ENCODE results near the gene EIF3A. TPM values are rescaled to one million over a fixed set of nuclear protein-coding genes. Genes with fewer than 3 reads are reported as not detected.
A peak's percentile ranks its signal among the peaks of the same experiment; 100 is the strongest.
"Not testable (repeated sequence)": the region's sequence is repeated elsewhere in the genome, so short reads cannot be mapped to it uniquely, and the experiment has no call there.

EIF3A gene
- total and polyA plus RNA-seq, 4 donors: 27.5 to 88.9 (median 47.6) TPM

DNA sequence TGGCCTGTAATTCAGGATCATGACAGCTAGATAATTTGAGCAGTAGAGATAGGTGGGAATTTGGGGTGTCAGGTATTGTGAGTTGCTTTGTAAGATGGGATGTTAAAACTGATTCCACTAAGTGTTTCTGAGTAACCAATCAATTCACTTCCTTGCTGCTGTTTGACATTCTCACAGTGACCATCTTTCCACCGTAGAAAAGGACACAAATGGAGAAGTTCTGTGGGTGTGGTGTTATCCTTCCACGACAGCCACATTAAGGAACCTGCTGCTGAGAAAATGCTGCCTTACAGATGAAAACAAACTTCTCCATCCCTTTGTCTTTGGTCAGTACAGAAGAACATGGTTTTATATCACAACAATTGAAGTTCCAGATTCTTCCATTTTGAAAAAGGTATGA lies 27.2 kb upstream of the EIF3A start:
- peaks cover 0 to 15% (median 9%) of the 10 kb centered on the region in 4 donors for H3K4me1 ChIP-seq (ENCODE audit: control insufficient read depth in 4 of 4, insufficient read depth in 4 of 4, low read length in 3 of 4)
- peaks cover 1 to 17% (median 10%) of the 10 kb centered on the region in 4 donors for H3K36me3 ChIP-seq (ENCODE audit: control insufficient read depth in 4 of 4, insufficient read depth in 3 of 4, low read depth in 1 of 4, low read length in 3 of 4)
- H3K9ac ChIP-seq (ENCODE audit: low read depth in 1 of 2, low read length in 2 of 2); H3K27me3 ChIP-seq (ENCODE audit: control insufficient read depth in 4 of 4, insufficient read depth in 4 of 4, low read length in 3 of 4); H3K9me3 ChIP-seq (ENCODE audit: control insufficient read depth in 4 of 4, low read length in 3 of 4); H3K4me3 ChIP-seq (ENCODE audit: low read depth in 1 of 3, low read length in 3 of 3); DNase-seq (ENCODE audit: low spot score); H3K27ac ChIP-seq (ENCODE audit: low read depth in 1 of 2, low read length in 2 of 2): not testable (repeated sequence)
- WGBS: 85% methylated on average over 2 of the region's 2 CpGs

DNA sequence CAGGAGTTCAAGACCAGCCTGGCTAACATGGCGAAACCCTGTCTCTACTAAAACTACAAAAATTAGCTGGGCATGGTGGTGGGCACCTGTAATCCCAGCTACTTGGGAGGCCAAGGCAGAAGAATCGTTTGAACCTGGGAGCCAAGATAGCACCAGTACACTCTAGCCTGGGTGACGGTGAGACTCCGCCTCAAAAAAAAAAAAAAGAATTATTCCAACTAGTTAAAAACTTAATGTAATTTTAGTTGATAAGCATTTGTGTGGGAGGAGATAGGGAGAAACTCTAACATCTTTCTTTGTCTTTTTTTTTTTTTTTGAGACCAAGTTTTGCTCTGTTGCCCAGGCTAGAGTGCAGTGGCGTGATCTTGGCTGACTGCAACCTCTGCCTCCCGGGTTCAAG lies 26.5 kb upstream of the EIF3A start:
- Histone ChIP-seq H3K4me1 (ENCODE audit: control insufficient read depth in 4 of 4, insufficient read depth in 4 of 4, low read length in 3 of 4) (peaks cover 0 to 15% (median 9%) of the 10 kb centered on the region in 4 donors), H3K36me3 (ENCODE audit: control insufficient read depth in 4 of 4, insufficient read depth in 3 of 4, low read depth in 1 of 4, low read length in 3 of 4) (peaks cover 1 to 13% (median 7%) of the 10 kb centered on the region in 4 donors)
- 96% methylated on average over 6 of the region's 6 CpGs for WGBS
- not testable (repeated sequence) for H3K27ac ChIP-seq (ENCODE audit: low read depth in 1 of 2, low read length in 2 of 2); DNase-seq (ENCODE audit: low spot score); H3K4me3 ChIP-seq (ENCODE audit: low read depth in 1 of 3, low read length in 3 of 3); H3K9me3 ChIP-seq (ENCODE audit: control insufficient read depth in 4 of 4, low read length in 3 of 4); H3K9ac ChIP-seq (ENCODE audit: low read depth in 1 of 2, low read length in 2 of 2); H3K27me3 ChIP-seq (ENCODE audit: control insufficient read depth in 4 of 4, insufficient read depth in 4 of 4, low read length in 3 of 4)

DNA sequence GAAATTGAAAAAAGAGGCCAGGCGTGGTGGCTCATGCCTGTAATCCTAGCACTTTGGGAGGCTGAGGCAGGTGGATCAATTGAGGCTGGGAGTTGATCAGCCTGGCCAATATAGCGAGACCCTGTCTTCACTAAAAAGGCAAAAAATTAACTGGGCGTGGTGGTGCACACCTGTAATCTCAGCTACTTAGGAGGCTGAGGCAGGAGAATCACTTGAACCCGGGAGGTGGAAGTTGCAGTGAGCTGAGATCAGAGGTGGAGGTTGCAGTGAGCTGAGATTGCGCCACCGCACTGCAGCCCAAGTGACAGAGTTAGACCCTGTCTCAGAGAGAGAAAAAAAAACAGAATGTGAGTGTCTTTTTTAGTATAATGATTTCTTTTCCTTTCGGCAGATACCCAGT lies 25.3 kb upstream of the EIF3A start:
- H3K4me1 ChIP-seq (ENCODE audit: control insufficient read depth in 4 of 4, insufficient read depth in 4 of 4, low read length in 3 of 4): peaks cover 0 to 15% (median 9%) of the 10 kb centered on the region in 4 donors
- H3K27ac ChIP-seq (ENCODE audit: low read depth in 1 of 2, low read length in 2 of 2); H3K4me3 ChIP-seq (ENCODE audit: low read depth in 1 of 3, low read length in 3 of 3); DNase-seq (ENCODE audit: low spot score); H3K36me3 ChIP-seq (ENCODE audit: control insufficient read depth in 4 of 4, insufficient read depth in 3 of 4, low read depth in 1 of 4, low read length in 3 of 4); H3K9me3 ChIP-seq (ENCODE audit: control insufficient read depth in 4 of 4, low read length in 3 of 4); H3K9ac ChIP-seq (ENCODE audit: low read depth in 1 of 2, low read length in 2 of 2); H3K27me3 ChIP-seq (ENCODE audit: control insufficient read depth in 4 of 4, insufficient read depth in 4 of 4, low read length in 3 of 4): not testable (repeated sequence)
- 94% methylated on average over 7 of the region's 7 CpGs for whole genome bisulfite sequencing

DNA sequence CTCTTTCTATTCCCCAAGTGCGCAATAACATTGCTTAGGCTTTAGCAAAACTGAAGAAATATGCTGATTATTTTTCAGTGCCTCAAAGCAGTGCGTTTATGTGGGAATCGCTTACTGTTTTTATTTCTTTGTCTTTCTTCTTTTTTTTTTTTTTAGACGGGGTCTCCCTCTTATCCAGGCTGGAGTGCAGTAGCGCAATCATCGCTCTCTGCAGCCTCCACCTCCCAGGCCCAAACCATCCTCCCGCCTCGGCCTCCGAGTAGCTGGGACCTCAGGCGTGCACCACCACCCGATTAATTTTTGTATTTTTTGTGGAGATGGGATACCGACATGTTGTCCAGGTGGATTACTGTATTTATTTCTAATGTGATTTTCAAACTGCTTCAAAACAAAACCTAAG lies 24.5 kb upstream of the EIF3A start:
- H3K36me3 ChIP-seq (ENCODE audit: control insufficient read depth in 4 of 4, insufficient read depth in 3 of 4, low read depth in 1 of 4, low read length in 3 of 4): peaks cover 0 to 5% (median 3%) of the 10 kb centered on the region in 4 donors
- H3K4me3 ChIP-seq (ENCODE audit: low read depth in 1 of 3, low read length in 3 of 3): peak overlapping the region in 1 of 3 donors; percentile 98
- H3K27ac ChIP-seq (ENCODE audit: low read depth in 1 of 2, low read length in 2 of 2): peak overlapping the region in 1 of 2 donors; percentile 80
- peak overlapping the region in 1 of 2 donors; percentile 74 for H3K9ac ChIP-seq (ENCODE audit: low read depth in 1 of 2, low read length in 2 of 2)
- TF ChIP-seq FOXA1 (IDR thresholded peaks at IDR 0.05) (no peak), HNF4A (conservative IDR thresholded peaks at IDR 0.05) (no peak), RXRA (IDR thresholded peaks at IDR 0.05) (no peak), JUND (IDR thresholded peaks at IDR 0.05) (no peak), EGR1 (IDR thresholded peaks at IDR 0.05; ENCODE audit: low read depth in 2 of 2) (no peak), YY1 (IDR thresholded peaks at IDR 0.05) (no peak), RAD21 (IDR thresholded peaks at IDR 0.05) (no peak), SP1 (IDR thresholded peaks at IDR 0.05) (no peak), HNF4G (IDR thresholded peaks at IDR 0.05) (no peak), NR2F2 (IDR thresholded peaks at IDR 0.05) (no peak)
- TF ChIP-seq, protein P1, sequence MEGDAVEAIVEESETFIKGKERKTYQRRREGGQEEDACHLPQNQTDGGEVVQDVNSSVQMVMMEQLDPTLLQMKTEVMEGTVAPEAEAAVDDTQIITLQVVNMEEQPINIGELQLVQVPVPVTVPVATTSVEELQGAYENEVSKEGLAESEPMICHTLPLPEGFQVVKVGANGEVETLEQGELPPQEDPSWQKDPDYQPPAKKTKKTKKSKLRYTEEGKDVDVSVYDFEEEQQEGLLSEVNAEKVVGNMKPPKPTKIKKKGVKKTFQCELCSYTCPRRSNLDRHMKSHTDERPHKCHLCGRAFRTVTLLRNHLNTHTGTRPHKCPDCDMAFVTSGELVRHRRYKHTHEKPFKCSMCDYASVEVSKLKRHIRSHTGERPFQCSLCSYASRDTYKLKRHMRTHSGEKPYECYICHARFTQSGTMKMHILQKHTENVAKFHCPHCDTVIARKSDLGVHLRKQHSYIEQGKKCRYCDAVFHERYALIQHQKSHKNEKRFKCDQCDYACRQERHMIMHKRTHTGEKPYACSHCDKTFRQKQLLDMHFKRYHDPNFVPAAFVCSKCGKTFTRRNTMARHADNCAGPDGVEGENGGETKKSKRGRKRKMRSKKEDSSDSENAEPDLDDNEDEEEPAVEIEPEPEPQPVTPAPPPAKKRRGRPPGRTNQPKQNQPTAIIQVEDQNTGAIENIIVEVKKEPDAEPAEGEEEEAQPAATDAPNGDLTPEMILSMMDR (IDR thresholded peaks at IDR 0.05; ENCODE audit: low read depth, low read length, missing input control): no peak
- TF ChIP-seq, protein P2, sequence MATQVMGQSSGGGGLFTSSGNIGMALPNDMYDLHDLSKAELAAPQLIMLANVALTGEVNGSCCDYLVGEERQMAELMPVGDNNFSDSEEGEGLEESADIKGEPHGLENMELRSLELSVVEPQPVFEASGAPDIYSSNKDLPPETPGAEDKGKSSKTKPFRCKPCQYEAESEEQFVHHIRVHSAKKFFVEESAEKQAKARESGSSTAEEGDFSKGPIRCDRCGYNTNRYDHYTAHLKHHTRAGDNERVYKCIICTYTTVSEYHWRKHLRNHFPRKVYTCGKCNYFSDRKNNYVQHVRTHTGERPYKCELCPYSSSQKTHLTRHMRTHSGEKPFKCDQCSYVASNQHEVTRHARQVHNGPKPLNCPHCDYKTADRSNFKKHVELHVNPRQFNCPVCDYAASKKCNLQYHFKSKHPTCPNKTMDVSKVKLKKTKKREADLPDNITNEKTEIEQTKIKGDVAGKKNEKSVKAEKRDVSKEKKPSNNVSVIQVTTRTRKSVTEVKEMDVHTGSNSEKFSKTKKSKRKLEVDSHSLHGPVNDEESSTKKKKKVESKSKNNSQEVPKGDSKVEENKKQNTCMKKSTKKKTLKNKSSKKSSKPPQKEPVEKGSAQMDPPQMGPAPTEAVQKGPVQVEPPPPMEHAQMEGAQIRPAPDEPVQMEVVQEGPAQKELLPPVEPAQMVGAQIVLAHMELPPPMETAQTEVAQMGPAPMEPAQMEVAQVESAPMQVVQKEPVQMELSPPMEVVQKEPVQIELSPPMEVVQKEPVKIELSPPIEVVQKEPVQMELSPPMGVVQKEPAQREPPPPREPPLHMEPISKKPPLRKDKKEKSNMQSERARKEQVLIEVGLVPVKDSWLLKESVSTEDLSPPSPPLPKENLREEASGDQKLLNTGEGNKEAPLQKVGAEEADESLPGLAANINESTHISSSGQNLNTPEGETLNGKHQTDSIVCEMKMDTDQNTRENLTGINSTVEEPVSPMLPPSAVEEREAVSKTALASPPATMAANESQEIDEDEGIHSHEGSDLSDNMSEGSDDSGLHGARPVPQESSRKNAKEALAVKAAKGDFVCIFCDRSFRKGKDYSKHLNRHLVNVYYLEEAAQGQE (IDR thresholded peaks at IDR 0.05): no peak
- TF ChIP-seq, protein P3, sequence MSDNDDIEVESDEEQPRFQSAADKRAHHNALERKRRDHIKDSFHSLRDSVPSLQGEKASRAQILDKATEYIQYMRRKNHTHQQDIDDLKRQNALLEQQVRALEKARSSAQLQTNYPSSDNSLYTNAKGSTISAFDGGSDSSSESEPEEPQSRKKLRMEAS (IDR thresholded peaks at IDR 0.05): no peak
- TF ChIP-seq, protein P4, sequence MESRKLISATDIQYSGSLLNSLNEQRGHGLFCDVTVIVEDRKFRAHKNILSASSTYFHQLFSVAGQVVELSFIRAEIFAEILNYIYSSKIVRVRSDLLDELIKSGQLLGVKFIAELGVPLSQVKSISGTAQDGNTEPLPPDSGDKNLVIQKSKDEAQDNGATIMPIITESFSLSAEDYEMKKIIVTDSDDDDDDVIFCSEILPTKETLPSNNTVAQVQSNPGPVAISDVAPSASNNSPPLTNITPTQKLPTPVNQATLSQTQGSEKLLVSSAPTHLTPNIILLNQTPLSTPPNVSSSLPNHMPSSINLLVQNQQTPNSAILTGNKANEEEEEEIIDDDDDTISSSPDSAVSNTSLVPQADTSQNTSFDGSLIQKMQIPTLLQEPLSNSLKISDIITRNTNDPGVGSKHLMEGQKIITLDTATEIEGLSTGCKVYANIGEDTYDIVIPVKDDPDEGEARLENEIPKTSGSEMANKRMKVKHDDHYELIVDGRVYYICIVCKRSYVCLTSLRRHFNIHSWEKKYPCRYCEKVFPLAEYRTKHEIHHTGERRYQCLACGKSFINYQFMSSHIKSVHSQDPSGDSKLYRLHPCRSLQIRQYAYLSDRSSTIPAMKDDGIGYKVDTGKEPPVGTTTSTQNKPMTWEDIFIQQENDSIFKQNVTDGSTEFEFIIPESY (IDR thresholded peaks at IDR 0.05): no peak
- H3K4me1 ChIP-seq (ENCODE audit: control insufficient read depth in 4 of 4, insufficient read depth in 4 of 4, low read length in 3 of 4): peaks cover 0 to 15% (median 9%) of the 10 kb centered on the region in 4 donors
- 91% methylated on average over 12 of the region's 12 CpGs for WGBS
- no peak for DNase-seq (ENCODE audit: low spot score)
- H3K27me3 ChIP-seq (ENCODE audit: control insufficient read depth in 4 of 4, insufficient read depth in 4 of 4, low read length in 3 of 4): no peaks in the 10 kb centered on the region
- no peaks in the 10 kb centered on the region for H3K9me3 ChIP-seq (ENCODE audit: control insufficient read depth in 4 of 4, low read length in 3 of 4)

All from liver (tissue), 9 donors.